Coronary artery (tissue), 2 donors: ENCODE results near the gene GNAI3.

ENCODE experiments used
- DNase-seq: peaks from one replicate; pipeline ENCODE4 v3.0.0-alpha.2; 2017; ENCODE audit warnings: low spot score
- H3K27ac ChIP-seq, 2 donors: fragments of 200-600 bp; sonication (generic); one replicate each; pipeline ENCODE4 v1.5.1; 2016 to 2019
- H3K4me3 ChIP-seq: fragments of 200-600 bp; sonication (generic); 2 replicates; pipeline ENCODE4 v1.5.1; 2016; ENCODE audit warnings: mild to moderate bottlenecking, moderate library complexity
- TF ChIP-seq, protein P1 (sequence below): fragments of 200-600 bp; sonication (generic); IDR thresholded peaks from one replicate; pipeline ENCODE4 v1.5.1; 2019; ENCODE audit warnings: antibody characterized with exemption

The GNAI3 gene

DNA sequence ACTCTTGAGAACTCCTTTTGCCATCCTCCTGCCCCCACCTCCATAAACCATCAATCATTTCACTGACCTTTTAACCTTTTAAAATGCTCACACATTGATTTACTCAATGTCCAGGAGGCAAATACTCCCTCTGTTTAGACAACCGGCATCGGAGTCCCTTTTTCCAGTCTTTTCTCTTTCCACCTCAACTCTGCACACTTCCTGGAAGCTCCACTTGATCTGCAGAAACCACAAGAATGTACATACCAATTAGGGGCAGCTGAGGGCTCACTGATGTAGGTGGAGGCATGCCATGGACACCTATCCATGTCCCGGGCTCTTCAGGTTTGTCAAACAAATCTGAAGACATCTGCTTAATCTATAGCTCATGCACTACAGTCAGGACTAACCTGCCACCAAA lies 33.6 kb upstream of the GNAI3 start:
- DNase-seq: no peak

DNA sequence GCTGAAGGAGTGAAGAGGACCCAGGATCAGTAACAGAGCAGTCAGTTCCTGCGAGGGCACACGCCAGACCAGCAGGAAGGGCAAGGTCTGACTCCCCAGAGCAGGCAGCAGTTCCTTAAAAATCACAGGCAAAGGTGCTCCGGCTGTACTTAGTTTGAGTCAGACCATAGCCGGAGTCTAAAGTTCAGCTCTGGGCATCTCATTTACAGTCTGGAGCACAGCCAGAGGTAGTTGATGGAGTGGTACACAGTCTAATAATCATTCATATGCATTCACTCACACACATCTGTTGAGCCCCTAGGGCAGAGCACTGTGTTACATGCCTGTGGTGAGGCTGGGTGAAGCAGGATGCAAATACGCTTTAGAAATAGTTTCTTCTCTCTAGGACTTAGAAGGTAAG lies 31.5 kb upstream of the GNAI3 start:
- DNase-seq: no peak
- no peak overlapping the region for H3K27ac ChIP-seq
- no peak overlapping the region for H3K4me3 ChIP-seq
- TF ChIP-seq, protein P1, sequence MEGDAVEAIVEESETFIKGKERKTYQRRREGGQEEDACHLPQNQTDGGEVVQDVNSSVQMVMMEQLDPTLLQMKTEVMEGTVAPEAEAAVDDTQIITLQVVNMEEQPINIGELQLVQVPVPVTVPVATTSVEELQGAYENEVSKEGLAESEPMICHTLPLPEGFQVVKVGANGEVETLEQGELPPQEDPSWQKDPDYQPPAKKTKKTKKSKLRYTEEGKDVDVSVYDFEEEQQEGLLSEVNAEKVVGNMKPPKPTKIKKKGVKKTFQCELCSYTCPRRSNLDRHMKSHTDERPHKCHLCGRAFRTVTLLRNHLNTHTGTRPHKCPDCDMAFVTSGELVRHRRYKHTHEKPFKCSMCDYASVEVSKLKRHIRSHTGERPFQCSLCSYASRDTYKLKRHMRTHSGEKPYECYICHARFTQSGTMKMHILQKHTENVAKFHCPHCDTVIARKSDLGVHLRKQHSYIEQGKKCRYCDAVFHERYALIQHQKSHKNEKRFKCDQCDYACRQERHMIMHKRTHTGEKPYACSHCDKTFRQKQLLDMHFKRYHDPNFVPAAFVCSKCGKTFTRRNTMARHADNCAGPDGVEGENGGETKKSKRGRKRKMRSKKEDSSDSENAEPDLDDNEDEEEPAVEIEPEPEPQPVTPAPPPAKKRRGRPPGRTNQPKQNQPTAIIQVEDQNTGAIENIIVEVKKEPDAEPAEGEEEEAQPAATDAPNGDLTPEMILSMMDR: no peak

More for the DNA sequence above, 33.6 kb upstream of the GNAI3 start:
- TF ChIP-seq, protein P1: no peak
- H3K4me3 ChIP-seq: no peak overlapping the region
- H3K27ac ChIP-seq: no peak overlapping the region

DNA sequence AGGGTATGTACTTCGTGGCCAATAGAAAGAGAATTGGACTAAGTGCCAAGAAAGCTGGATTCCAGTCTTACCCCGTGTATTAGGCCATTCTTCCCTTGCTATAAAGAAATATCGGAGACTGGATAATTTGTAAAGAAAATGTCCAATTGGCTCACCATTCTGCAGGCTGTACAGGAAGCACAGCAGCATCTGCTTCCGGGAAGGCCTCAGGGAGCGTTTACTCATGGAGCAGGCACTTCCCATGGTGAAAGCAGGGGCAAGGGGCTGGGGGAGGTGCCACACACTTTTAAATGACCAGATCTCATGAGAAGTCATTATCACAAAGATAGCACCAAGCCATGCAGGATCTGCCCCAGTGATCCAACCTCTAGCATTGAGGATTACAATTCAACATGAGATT lies 31.1 kb upstream of the GNAI3 start:
- no peak overlapping the region for H3K4me3 ChIP-seq

GRCh38 chr1:109521002-109521951 lies 27.1 kb upstream of the GNAI3 start:
- no peak overlapping the region for H3K27ac ChIP-seq
- DNase-seq: no peak
- H3K4me3 ChIP-seq: no peak overlapping the region
- TF ChIP-seq, protein P1: no peak

More for the DNA sequence above, 31.1 kb upstream of the GNAI3 start:
- no peak overlapping the region for H3K27ac ChIP-seq
- TF ChIP-seq, protein P1: no peak
- no peak for DNase-seq

DNA sequence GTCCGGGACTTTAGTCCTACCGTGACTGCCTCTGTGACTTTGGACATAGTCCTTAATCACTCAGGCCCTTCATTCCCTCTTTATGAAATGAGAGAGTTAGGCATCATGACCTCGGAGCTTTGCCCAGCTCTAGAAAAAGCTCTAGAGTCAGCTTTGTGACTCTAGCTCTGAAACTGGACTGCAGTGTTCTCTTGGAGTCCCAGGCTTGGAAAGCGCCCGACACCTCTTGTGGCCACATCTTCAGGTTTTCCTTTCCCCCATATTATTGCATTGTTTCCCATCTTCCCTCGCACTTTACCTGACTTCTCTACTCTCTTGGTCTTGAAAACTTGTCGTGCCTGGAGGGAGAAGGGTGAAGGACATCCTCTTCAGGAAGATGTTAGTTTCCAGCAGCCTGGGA lies 26.4 kb upstream of the GNAI3 start:
- TF ChIP-seq, protein P1: no peak
- Histone ChIP-seq H3K27ac (no peak overlapping the region), H3K4me3 (no peak overlapping the region)
- DNase-seq: no peak

- H3K4me3 ChIP-seq: no peak overlapping the region
- H3K27ac ChIP-seq: no peak overlapping the region
- no peak for DNase-seq
- TF ChIP-seq, protein P1: no peak
Measured at GRCh38 chr1:109523706-109524105, 24.7 kb upstream of the GNAI3 start.
